H1 (cell line): ENCODE data around the gene TLNRD1. TPM values are rescaled to one million over a fixed set of nuclear protein-coding genes. Genes with fewer than 3 reads are reported as not detected.

Experiments used
- CTCF ChIA-PET: fragments of 300-600 bp; sonication (Branson Sonifier 250); formaldehyde crosslinking; loops from one replicate; lab custom pipeline; 2021; ENCODE audit not compliant: partially characterized antibody; lab: Charles Lee
- POLR2A ChIA-PET: fragments of 300-600 bp; sonication (Branson Sonifier 250); formaldehyde crosslinking; loops from one replicate; lab custom pipeline; 2021; ENCODE audit warnings: inconsistent platforms; ENCODE audit not compliant: partially characterized antibody; lab: Charles Lee
- DNase-seq, 2 experiments: peaks; one replicate each; pipeline versions ENCODE4 v3.0.0 to v3.0.0-alpha.2; 2010 to 2022; ENCODE audit warnings: low spot score in 2 of 2, low read depth in 1 of 2, mixed read lengths in 1 of 2
- FAIRE-seq: peaks from 2 replicates; lab custom pipeline; 2011; peaks lifted over from hg19 to GRCh38; lab: Jason Lieb, UNC
- H2AFZ ChIP-seq: 2 replicates; pipeline ENCODE4 v1.8.1; 2012; ENCODE audit warnings: low read length, inconsistent platforms
- H2AK5ac ChIP-seq: 2 replicates; pipeline ENCODE4 v1.6.1; 2013; ENCODE audit warnings: low read depth, low read length
- H2BK120ac ChIP-seq: replicated peaks from 2 replicates; pipeline ENCODE3; 2013; ENCODE audit warnings: low read depth, low read length, inconsistent platforms
- H2BK12ac ChIP-seq: 2 replicates; pipeline ENCODE4 v1.6.1; 2013; ENCODE audit warnings: low read depth, low read length
- H2BK15ac ChIP-seq: 2 replicates; pipeline ENCODE4 v1.6.1; 2013; ENCODE audit warnings: low read length
- H2BK20ac ChIP-seq: 2 replicates; pipeline ENCODE4 v1.6.1; 2013; ENCODE audit warnings: low read length
- H2BK5ac ChIP-seq: 2 replicates; pipeline ENCODE4 v1.6.1; 2013; ENCODE audit warnings: low read depth, low read length
- H3K14ac ChIP-seq: 2 replicates; pipeline ENCODE4 v1.6.1; 2013; ENCODE audit warnings: inconsistent platforms; ENCODE audit not compliant: insufficient read length
- H3K18ac ChIP-seq: 2 replicates; pipeline ENCODE4 v1.6.1; 2013; ENCODE audit warnings: low read length; ENCODE audit errors: extremely low read depth
- H3K23ac ChIP-seq: 2 replicates; pipeline ENCODE4 v1.6.1; 2013; ENCODE audit warnings: inconsistent platforms; ENCODE audit not compliant: insufficient read length
- H3K23me2 ChIP-seq: 2 replicates; pipeline ENCODE4 v1.6.1; 2013; ENCODE audit warnings: low read depth, low read length
- H3K27ac ChIP-seq: 2 replicates; pipeline ENCODE4 v1.6.1; 2011; ENCODE audit warnings: low read depth, low read length, inconsistent platforms
- H3K27me3 ChIP-seq, 4 experiments: replicated peaks in 1 of 4; 1 replicate in 1 of 4; 2 replicates in 3 of 4; pipeline versions ENCODE4 v1.6.1 to v1.8.1; 2011 to 2013; ENCODE audit warnings: low read length in 3 of 4, mild to moderate bottlenecking in 3 of 4, inconsistent platforms in 2 of 4, mixed read lengths in 2 of 4, moderate library complexity in 1 of 4; ENCODE audit not compliant: control insufficient read depth in 3 of 4, insufficient read depth in 3 of 4; ENCODE audit errors: extremely low read depth in 1 of 4
- H3K36me3 ChIP-seq, 4 experiments: 2 replicates each; pipeline versions ENCODE4 v1.6.1 to v1.8.1; 2011 to 2013; ENCODE audit warnings: mild to moderate bottlenecking in 4 of 4, low read length in 3 of 4, moderate library complexity in 2 of 4, control low read depth in 1 of 4, inconsistent platforms in 1 of 4; ENCODE audit not compliant: insufficient read depth in 4 of 4, control insufficient read depth in 2 of 4
- H3K4ac ChIP-seq: replicated peaks from 2 replicates; pipeline ENCODE3; 2013; ENCODE audit warnings: low read length, low read depth, mixed read lengths, inconsistent platforms; ENCODE audit not compliant: insufficient read length
- H3K4me1 ChIP-seq, 4 experiments: replicated peaks in 1 of 4; 1 replicate in 1 of 4; 2 replicates in 3 of 4; pipeline versions ENCODE4 v1.6.1 to v1.8.1; 2011 to 2013; ENCODE audit warnings: low read length in 3 of 4, inconsistent platforms in 2 of 4, mixed read lengths in 1 of 4; ENCODE audit not compliant: insufficient read depth in 4 of 4, control insufficient read depth in 3 of 4
- H3K4me2 ChIP-seq, 2 experiments: 2 replicates each; pipeline versions ENCODE4 v1.6.1 to v1.8.1; 2011 to 2013; ENCODE audit warnings: low read depth in 2 of 2, low read length in 2 of 2, control low read depth in 1 of 2, inconsistent platforms in 1 of 2, mild to moderate bottlenecking in 1 of 2; ENCODE audit not compliant: insufficient read depth in 1 of 2
- H3K4me3 ChIP-seq, 4 experiments: fragments of 200-600, 300-600 bp in 1 of 4; sonication (generic), shearing (Covaris generic), sonication (Bioruptor Twin) in 1 of 4; 2 replicates each; pipeline versions ENCODE4 v1.5.1 to v1.8.1; 2011 to 2016; ENCODE audit warnings: low read length in 4 of 4, low read depth in 3 of 4, control low read depth in 2 of 4, inconsistent platforms in 2 of 4, mild to moderate bottlenecking in 2 of 4, mixed read lengths in 1 of 4, moderate library complexity in 1 of 4; ENCODE audit not compliant: insufficient read depth in 2 of 4; ENCODE audit errors: extremely low read depth in 1 of 4
- H3K56ac ChIP-seq: replicated peaks from 2 replicates; pipeline ENCODE3; 2013; ENCODE audit warnings: low read depth, mild to moderate bottlenecking, mixed read lengths, low read length, inconsistent platforms; ENCODE audit not compliant: insufficient read length
- H3K79me1 ChIP-seq: 2 replicates; pipeline ENCODE4 v1.6.1; 2013; ENCODE audit warnings: low read depth, low read length, control low read depth
- H3K79me2 ChIP-seq, 2 experiments: 2 replicates each; pipeline versions ENCODE4 v1.6.1 to v1.8.1; 2012 to 2013; ENCODE audit warnings: low read length in 2 of 2, mild to moderate bottlenecking in 2 of 2, inconsistent platforms in 1 of 2; ENCODE audit not compliant: insufficient read depth in 2 of 2, control insufficient read depth in 1 of 2
- H3K9ac ChIP-seq, 4 experiments: replicated peaks in 1 of 4; 1 replicate in 1 of 4; 2 replicates in 3 of 4; pipeline versions ENCODE4 v1.6.1 to v1.8.1; 2011 to 2013; ENCODE audit warnings: low read depth in 3 of 4, low read length in 3 of 4, control low read depth in 2 of 4, mild to moderate bottlenecking in 2 of 4, moderate library complexity in 2 of 4, inconsistent platforms in 1 of 4; ENCODE audit errors: extremely low read depth in 1 of 4
- H3K9me3 ChIP-seq, 2 experiments: 2 replicates each; pipeline versions ENCODE4 v1.6.1 to v1.8.1; 2012 to 2013; ENCODE audit warnings: mild to moderate bottlenecking in 2 of 2, moderate library complexity in 2 of 2, control low read depth in 1 of 2, inconsistent platforms in 1 of 2, low read depth in 1 of 2, low read length in 1 of 2, mixed read lengths in 1 of 2; ENCODE audit not compliant: insufficient read depth in 2 of 2
- H4K20me1 ChIP-seq, 2 experiments: replicated peaks in 1 of 2; 2 replicates each; pipeline versions ENCODE3 to v1.8.1; 2011 to 2013; ENCODE audit warnings: inconsistent platforms in 2 of 2, low read length in 2 of 2, mild to moderate bottlenecking in 1 of 2; ENCODE audit not compliant: insufficient read depth in 2 of 2, control insufficient read depth in 1 of 2
- H4K5ac ChIP-seq: 2 replicates; pipeline ENCODE4 v1.6.1; 2013; ENCODE audit warnings: low read length, low read depth, mixed read lengths, inconsistent platforms; ENCODE audit not compliant: insufficient read length
- H4K8ac ChIP-seq: 2 replicates; pipeline ENCODE4 v1.8.0; 2013; ENCODE audit warnings: mild to moderate bottlenecking, moderate library complexity, low read length, inconsistent platforms; ENCODE audit not compliant: insufficient read depth; ENCODE audit errors: extremely low read depth
- H4K91ac ChIP-seq: replicated peaks from 2 replicates; pipeline ENCODE3; 2013; ENCODE audit warnings: low read length, mixed read lengths, inconsistent platforms; ENCODE audit not compliant: insufficient read length
- BCL11A ChIP-seq, 2 experiments: IDR thresholded peaks; one replicate each; pipeline ENCODE4 v1.6.1; 2011; ENCODE audit warnings: low read depth in 2 of 2, low read length in 2 of 2, mild to moderate bottlenecking in 2 of 2
- CBX5 ChIP-seq: fragments of 300-800, 300-1000 bp; sonication (generic); IDR thresholded peaks from 2 replicates; pipeline ENCODE4 v1.7.1; 2016; ENCODE audit warnings: antibody characterized with exemption, low read length, low read depth
- CHD1 ChIP-seq: IDR thresholded peaks from 2 replicates; pipeline ENCODE4 v1.6.1; 2012; ENCODE audit warnings: low read depth, low read length, improper control_type of control experiment
- RFX5 ChIP-seq: IDR thresholded peaks from 2 replicates; pipeline ENCODE4 v1.6.1; 2011; ENCODE audit warnings: low read depth, low read length, improper control_type of control experiment, borderline replicate concordance
- SIN3A ChIP-seq, 2 experiments: IDR thresholded peaks in 1 of 2; conservative IDR thresholded peaks in 1 of 2; 2 replicates each; pipeline ENCODE4 v1.6.1; 2011 to 2012; ENCODE audit warnings: low read length in 2 of 2, improper control_type of control experiment in 1 of 2, low read depth in 1 of 2, mild to moderate bottlenecking in 1 of 2
- TEAD4 ChIP-seq: IDR thresholded peaks from 2 replicates; pipeline ENCODE4 v1.6.1; 2012; ENCODE audit warnings: low read depth, low read length, inconsistent platforms, mixed read lengths
- WGBS, 2 experiments: shearing (Covaris generic) in 1 of 2; methylation state at CpG; one replicate each; pipeline versions ENCODE4 v1.1.6 to v1.1.7; 2013 to 2015; ENCODE audit warnings: low lambda C conversion rate in 2 of 2, mixed read lengths in 2 of 2, inconsistent platforms in 1 of 2, low coverage in 1 of 2, missing lambda C conversion rate in 1 of 2; ENCODE audit not compliant: insufficient replicate concordance in 2 of 2, insufficient coverage in 1 of 2, insufficient read length in 1 of 2; ENCODE audit errors: extremely low coverage in 1 of 2, missing lambda C conversion rate in 1 of 2; 5-methylcytosine and 5-hydroxymethylcytosine counted together
- polyA plus RNA-seq, 7 experiments: library from polyadenylated mRNA; depleted of rRNA in 3 of 7; stranded (reverse) in 5 of 7; unstranded in 2 of 7; fragments of >200 nt in 5 of 7; fragments of 200-250 nt in 2 of 7; gene quantifications; 1 replicate in 5 of 7; 2 replicates in 1 of 7; 4 replicates in 1 of 7; pipeline versions ENCODE4 v1.2.1 to v1.2.3, GENCODE V29; 2011 to 2013; ENCODE audit warnings: missing spikeins in 2 of 7, mixed read lengths in 2 of 7
- total RNA-seq: library from RNA; stranded (reverse); fragmentation: NEBNext Ultra II Directional; extraction: Animal tissue kit (Norgen Biotek cat#: 25700); gene quantifications from 2 replicates; pipeline ENCODE4 v1.2.1, GENCODE V29; 2021
- TF ChIP-seq, protein P1 (sequence below): IDR thresholded peaks from 2 replicates; pipeline ENCODE4 v1.6.1; 2012; ENCODE audit warnings: low read length, inconsistent platforms
- TF ChIP-seq, protein P2 (sequence below): IDR thresholded peaks from 2 replicates; pipeline ENCODE4 v1.6.1; 2011; ENCODE audit warnings: low read length, improper control_type of control experiment

The TLNRD1 gene
- total and polyA plus RNA-seq, 2 of the 8 experiments (the other 6 are each of a cell fraction or from before 2014, with no cell fraction given): 12.2 to 20.5 TPM

DNA sequence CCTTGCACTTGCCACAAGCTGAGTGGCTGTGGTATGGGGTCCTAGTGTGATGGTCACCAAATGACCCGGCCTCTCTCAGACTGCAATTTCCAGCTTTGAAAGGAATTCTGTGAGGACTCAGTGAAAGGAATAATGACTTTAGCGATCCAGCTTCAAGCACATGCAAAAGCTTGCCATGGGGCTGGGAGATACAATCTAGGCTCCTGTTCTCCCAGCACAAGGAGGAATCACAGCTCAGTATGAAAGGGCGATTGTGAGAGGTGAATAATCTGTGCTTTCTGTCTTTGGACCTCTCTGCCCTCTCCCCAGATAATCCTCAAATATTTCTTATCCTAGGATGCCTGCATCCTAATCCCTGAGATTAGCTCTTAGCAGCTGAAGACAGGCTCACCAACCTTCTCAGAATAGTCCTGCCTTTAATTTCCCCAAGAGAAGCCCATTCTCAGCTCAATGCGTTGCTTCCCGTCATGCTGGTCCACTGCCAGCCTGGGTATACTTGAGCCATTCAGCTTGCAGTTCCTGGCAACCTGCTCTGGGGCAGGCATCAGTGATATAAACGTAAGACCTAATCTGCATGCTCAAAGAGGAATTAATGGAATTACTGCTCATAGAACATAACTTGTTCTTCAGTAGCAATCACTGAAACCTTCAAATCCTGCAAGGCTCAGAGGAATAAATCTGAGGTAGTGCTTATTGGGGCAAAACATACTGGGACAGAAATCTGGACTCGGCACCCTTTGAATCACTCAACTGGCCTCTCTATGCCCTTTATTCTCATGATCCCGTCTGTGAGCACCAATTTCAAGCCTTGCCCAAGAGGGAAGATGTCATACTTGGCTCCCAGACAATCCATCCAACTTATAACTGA lies 15.1 kb downstream of the TLNRD1 start:
- Histone ChIP-seq H2AFZ (no peak overlapping the region), H3K4me1 (no peaks in the 10 kb centered on the region), H3K27ac (no peak overlapping the region), H4K5ac (no peak overlapping the region), H2BK12ac (no peak overlapping the region), H2BK15ac (no peak overlapping the region), H3K79me1 (no peaks in the 10 kb centered on the region; the same call in 1 of the 2 replicates), H3K36me3 (no peaks in the 10 kb centered on the region), H3K9ac (no peak overlapping the region), H3K27me3 (no peaks in the 10 kb centered on the region), H3K14ac (no peak overlapping the region), H3K79me2 (no peaks in the 10 kb centered on the region), H3K56ac (no peak overlapping the region), H4K20me1 (no peaks in the 10 kb centered on the region), H3K4me3 (no peak overlapping the region), H3K4me2 (no peak overlapping the region), H2BK120ac (no peak overlapping the region), H3K9me3 (no peaks in the 10 kb centered on the region), H3K23ac (no peak overlapping the region), H2BK5ac (no peak overlapping the region), H3K23me2 (no peaks in the 10 kb centered on the region), H3K18ac (no peak overlapping the region), H2BK20ac (no peak overlapping the region), H2AK5ac (no peak overlapping the region), H4K8ac (no peak overlapping the region), H4K91ac (no peak overlapping the region), H3K4ac (no peak overlapping the region)
- FAIRE-seq (no peak), DNase-seq (no peak)
- ChIA-PET POLR2A (interaction anchor here (1.2 kb wide), 1 partner anchor 17 kb away, joined by 5 read pairs; no protein-coding TSS in a partner anchor), CTCF (interaction anchor here (0.6 to 1.7 kb wide), 3 partner anchors 20 to 93 kb away, joined by 3 to 5 read pairs (median 3); no protein-coding TSS in a partner anchor)
- 81% methylated on average over 8 of the region's 8 CpGs; no CpG with 5 or more reads in 1 of the 2 experiments for WGBS, 2 experiments
- TF ChIP-seq CHD1: no peak
- TF ChIP-seq SIN3A (conservative IDR thresholded peaks at IDR 0.05 in 1 of 2, IDR thresholded peaks at IDR 0.05 in 1 of 2; ENCODE audit: low read depth in 1 of 2, low read length in 2 of 2): no peak
- TF ChIP-seq BCL11A (IDR thresholded peaks at IDR 0.05; ENCODE audit: low read depth in 2 of 2, low read length in 2 of 2): no peak
- TF ChIP-seq RFX5: no peak
- no peak for TF ChIP-seq CBX5
- TF ChIP-seq, protein P1, sequence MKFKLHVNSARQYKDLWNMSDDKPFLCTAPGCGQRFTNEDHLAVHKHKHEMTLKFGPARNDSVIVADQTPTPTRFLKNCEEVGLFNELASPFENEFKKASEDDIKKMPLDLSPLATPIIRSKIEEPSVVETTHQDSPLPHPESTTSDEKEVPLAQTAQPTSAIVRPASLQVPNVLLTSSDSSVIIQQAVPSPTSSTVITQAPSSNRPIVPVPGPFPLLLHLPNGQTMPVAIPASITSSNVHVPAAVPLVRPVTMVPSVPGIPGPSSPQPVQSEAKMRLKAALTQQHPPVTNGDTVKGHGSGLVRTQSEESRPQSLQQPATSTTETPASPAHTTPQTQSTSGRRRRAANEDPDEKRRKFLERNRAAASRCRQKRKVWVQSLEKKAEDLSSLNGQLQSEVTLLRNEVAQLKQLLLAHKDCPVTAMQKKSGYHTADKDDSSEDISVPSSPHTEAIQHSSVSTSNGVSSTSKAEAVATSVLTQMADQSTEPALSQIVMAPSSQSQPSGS: no peak
- TF ChIP-seq, protein P2, sequence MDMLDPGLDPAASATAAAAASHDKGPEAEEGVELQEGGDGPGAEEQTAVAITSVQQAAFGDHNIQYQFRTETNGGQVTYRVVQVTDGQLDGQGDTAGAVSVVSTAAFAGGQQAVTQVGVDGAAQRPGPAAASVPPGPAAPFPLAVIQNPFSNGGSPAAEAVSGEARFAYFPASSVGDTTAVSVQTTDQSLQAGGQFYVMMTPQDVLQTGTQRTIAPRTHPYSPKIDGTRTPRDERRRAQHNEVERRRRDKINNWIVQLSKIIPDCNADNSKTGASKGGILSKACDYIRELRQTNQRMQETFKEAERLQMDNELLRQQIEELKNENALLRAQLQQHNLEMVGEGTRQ: no peak
- TF ChIP-seq TEAD4: no peak
